Measurements from ENCODE around the gene IER3IP1. TPM values are rescaled to one million over a fixed set of nuclear protein-coding genes. Genes with fewer than 3 reads are reported as not detected.

The IER3IP1 gene
- total and polyA plus RNA-seq, 2 of the 13 experiments (the other 11 are each of a cell fraction or from before 2014, with no cell fraction given) = 18.7 to 26.1 TPM

- TF ChIP-seq FOXP4 (CRISPR knock-in tag; IDR thresholded peaks at IDR 0.05) = peak; percentile 16; the same call in 1 of the 2 replicates
- TF ChIP-seq KLF16 (CRISPR knock-in tag; IDR thresholded peaks at IDR 0.05) = peak; percentile 44 to 47; a peak in 2 of 4 replicates
- TF ChIP-seq FOXK1 (CRISPR knock-in tag; IDR thresholded peaks at IDR 0.05; ENCODE audit: borderline replicate concordance, low read depth) = peak; percentile 37; the same call in 1 of the 2 replicates
- peak; percentile 68 for TF ChIP-seq E2F1 (CRISPR knock-in tag; IDR thresholded peaks at IDR 0.05)
- TF ChIP-seq PLSCR1 (CRISPR knock-in tag; IDR thresholded peaks at IDR 0.05; ENCODE audit: borderline replicate concordance) = no peak
- no peak for TF ChIP-seq NCOA2 (CRISPR knock-in tag; IDR thresholded peaks at IDR 0.05)
- no peak for TF ChIP-seq SMARCE1 (IDR thresholded peaks at IDR 0.05; ENCODE audit: borderline replicate concordance)
- TF ChIP-seq MTA3 (CRISPR knock-in tag; IDR thresholded peaks at IDR 0.05) = no peak
- peak; percentile 8; the same call in 1 of the 2 replicates for TF ChIP-seq BCL6 (CRISPR knock-in tag; IDR thresholded peaks at IDR 0.05)
- no peak for TF ChIP-seq SMAD9 (CRISPR knock-in tag; IDR thresholded peaks at IDR 0.05)
- peak; percentile 32; the same call in 1 of the 2 replicates for TF ChIP-seq NFYB (CRISPR knock-in tag; IDR thresholded peaks at IDR 0.05)
- TF ChIP-seq U2AF2 (IDR thresholded peaks at IDR 0.05; ENCODE audit: low read depth, low read length) = no peak; the same call in 1 of the 2 replicates
- TF ChIP-seq NFKBIZ (CRISPR knock-in tag; IDR thresholded peaks at IDR 0.05) = no peak
- TF ChIP-seq ZNF879 (CRISPR knock-in tag; IDR thresholded peaks at IDR 0.05) = no peak
- TF ChIP-seq GATAD1 (CRISPR knock-in tag; IDR thresholded peaks at IDR 0.05) = peak; percentile 85
- TF ChIP-seq MTF2 (CRISPR knock-in tag; IDR thresholded peaks at IDR 0.05; ENCODE audit: borderline replicate concordance) = peak; percentile 53; the same call in 1 of the 2 replicates
- TF ChIP-seq ZMAT3 (CRISPR knock-in tag; conservative IDR thresholded peaks at IDR 0.05) = peak; percentile 58; the same call in 1 of the 2 replicates
- TF ChIP-seq ZBTB7A (CRISPR knock-in tag; IDR thresholded peaks at IDR 0.05) = peak; percentile 85
- peak; percentile 39 for TF ChIP-seq HNRNPK (IDR thresholded peaks at IDR 0.05; ENCODE audit: low read depth, low read length, poor library complexity, severe bottlenecking)
- no peak for TF ChIP-seq ZSCAN5A (CRISPR knock-in tag; IDR thresholded peaks at IDR 0.05; ENCODE audit: borderline replicate concordance)
- no peak for TF ChIP-seq ZNF512 (CRISPR knock-in tag; IDR thresholded peaks at IDR 0.05)
- TF ChIP-seq TFAP4 (IDR thresholded peaks at IDR 0.05; ENCODE audit: borderline replicate concordance, low read depth) = no peak
Measured at GRCh38 chr18:47150029-47150823, 25.9 kb downstream of the IER3IP1 start, which contains the start of gene HDHD2 (continued).
